Activated naive CD4-positive, alpha-beta T cell treated with anti-CD3 and anti-CD28 coated beads, Interleukin-2, amount 50 U/mL, for 72 hours (primary cell): ENCODE results near the gene PCDHGC5. TPM values are rescaled to one million over a fixed set of nuclear protein-coding genes. Genes with fewer than 3 reads are reported as not detected.

ENCODE experiments used
- ATAC-seq, 2 donors: fragments of 150-1000 bp; cut with Tn5 transposase; 2 replicates each; pipeline ENCODE4 v1.10.0; 2021; ENCODE audit warnings: mild to moderate bottlenecking in 2 of 2, moderate library complexity in 2 of 2
- DNase-seq, 2 donors: peaks; one replicate each; pipeline ENCODE4 v3.0.0; 2021 to 2022; ENCODE audit warnings: low spot score in 2 of 2
- H3K27ac Mint-ChIP-seq, 2 donors: one replicate each; pipeline ENCODE4 v1.8.0; 2022; ENCODE audit warnings: mild to moderate bottlenecking in 2 of 2, mixed read lengths in 2 of 2
- H3K36me3 Mint-ChIP-seq, 2 donors: one replicate each; pipeline ENCODE4 v1.8.0; 2022; ENCODE audit warnings: mixed read lengths in 2 of 2
- H3K9me3 Mint-ChIP-seq, 2 donors: one replicate each; pipeline ENCODE4 v1.8.0; 2022; ENCODE audit warnings: mixed read lengths in 2 of 2
- total RNA-seq, 2 donors: library from RNA; stranded (reverse); gene quantifications; one replicate each; pipeline ENCODE4 v1.2.3, GENCODE V29; 2022

PCDHGC5 gene
- not detected for total RNA-seq

GRCh38 chr5:141488591-141489561 lies at the start of gene PCDHGC5:
Gene PCDHGC5 (plus strand): TSS chr5:141489081. CDS start chr5:141489241, 160 bp downstream.
- H3K9me3 Mint-ChIP-seq, result no peaks in the 10 kb centered on the region
- DNase-seq (no peak), ATAC-seq (no peak)
- peaks cover 5 to 26% of the 10 kb centered on the region in 2 donors for H3K36me3 Mint-ChIP-seq
- H3K27ac Mint-ChIP-seq, result no peak within 1 kb of the TSS

GRCh38 chr5:141439411-141440141 lies 49.3 kb upstream of the PCDHGC5 start:
- Mint-ChIP-seq H3K36me3 (peaks cover 4 to 6% of the 10 kb centered on the region in 2 donors), H3K9me3 (peaks cover 3 to 5% of the 10 kb centered on the region in 2 donors), H3K27ac (no peak overlapping the region)
- ATAC-seq (no peak), DNase-seq (no peak)

- Mint-ChIP-seq H3K36me3 (peaks cover 4 to 6% of the 10 kb centered on the region in 2 donors), H3K9me3 (peaks cover 3 to 5% of the 10 kb centered on the region in 2 donors), H3K27ac (no peak overlapping the region)
- ATAC-seq, result no peak
- DNase-seq, result no peak
Measured at GRCh38 chr5:141440341-141440740, 48.5 kb upstream of the PCDHGC5 start.

- DNase-seq, result no peak
- Mint-ChIP-seq H3K27ac (no peak overlapping the region), H3K9me3 (peaks cover 3 to 5% of the 10 kb centered on the region in 2 donors), H3K36me3 (peaks cover 4 to 6% of the 10 kb centered on the region in 2 donors)
- no peak for ATAC-seq
Measured at GRCh38 chr5:141441571-141442170, 47.2 kb upstream of the PCDHGC5 start.

- no peaks in the 10 kb centered on the region for H3K9me3 Mint-ChIP-seq
- no peak for DNase-seq
- H3K27ac Mint-ChIP-seq, result no peak overlapping the region
- H3K36me3 Mint-ChIP-seq, result peaks cover 0 to 5% of the 10 kb centered on the region in 2 donors
- no peak for ATAC-seq
Measured at GRCh38 chr5:141465351-141465750, 23.5 kb upstream of the PCDHGC5 start.

- DNase-seq (peak in 1 of 2 donors; percentile 60), ATAC-seq (peak; percentile 84 to 97)
- Mint-ChIP-seq H3K36me3 (peaks cover 17 to 19% of the 10 kb centered on the region in 2 donors), H3K27ac (no peak within 1 kb of the TSS), H3K9me3 (no peaks in the 10 kb centered on the region)
Measured at GRCh38 chr5:141475625-141476131, 13.2 kb upstream of the PCDHGC5 start, which contains the start of gene PCDHGC3. Gene PCDHGC3 (plus strand): TSS chr5:141475966. CDS start chr5:141476117, 151 bp downstream.

GRCh38 chr5:141476132-141476911 lies 12.6 kb upstream of the PCDHGC5 start:
- Mint-ChIP-seq H3K9me3 (no peaks in the 10 kb centered on the region), H3K36me3 (peaks cover 17 to 19% of the 10 kb centered on the region in 2 donors), H3K27ac (no peak overlapping the region)
- DNase-seq (no peak), ATAC-seq (peak; percentile 23 to 51)

- DNase-seq (no peak), ATAC-seq (no peak)
- Mint-ChIP-seq H3K9me3 (no peaks in the 10 kb centered on the region), H3K27ac (no peak overlapping the region), H3K36me3 (peaks cover 17 to 19% of the 10 kb centered on the region in 2 donors)
Measured at GRCh38 chr5:141477044-141477575, 11.8 kb upstream of the PCDHGC5 start.

GRCh38 chr5:141477815-141478214 lies 11.1 kb upstream of the PCDHGC5 start:
- H3K36me3 Mint-ChIP-seq, result peaks cover 17 to 19% of the 10 kb centered on the region in 2 donors
- no peak for ATAC-seq

GRCh38 chr5:141478321-141478945 lies 10.4 kb upstream of the PCDHGC5 start:
- Mint-ChIP-seq H3K36me3 (peaks cover 19 to 22% of the 10 kb centered on the region in 2 donors), H3K27ac (no peak overlapping the region), H3K9me3 (no peaks in the 10 kb centered on the region)
- DNase-seq, result no peak
- ATAC-seq, result peak in 1 of 2 donors; percentile 53

More at GRCh38 chr5:141477815-141478214, 11.1 kb upstream of the PCDHGC5 start:
- no peaks in the 10 kb centered on the region for H3K9me3 Mint-ChIP-seq
- no peak overlapping the region for H3K27ac Mint-ChIP-seq
- no peak for DNase-seq

GRCh38 chr5:141479776-141480175 lies 9.1 kb upstream of the PCDHGC5 start:
- no peaks in the 10 kb centered on the region for H3K9me3 Mint-ChIP-seq
- no peak overlapping the region for H3K27ac Mint-ChIP-seq
- DNase-seq, result no peak
- H3K36me3 Mint-ChIP-seq, result peaks cover 19 to 24% of the 10 kb centered on the region in 2 donors
- no peak for ATAC-seq

GRCh38 chr5:141483902-141484301 lies 5.0 kb upstream of the PCDHGC5 start:
- Mint-ChIP-seq H3K27ac (no peak overlapping the region), H3K9me3 (no peaks in the 10 kb centered on the region), H3K36me3 (peaks cover 0 to 24% of the 10 kb centered on the region in 2 donors)
- DNase-seq (no peak), ATAC-seq (no peak)

- DNase-seq, result no peak
Measured at GRCh38 chr5:141484310-141484640, 4.6 kb upstream of the PCDHGC5 start.

GRCh38 chr5:141484641-141485311 lies 4.1 kb upstream of the PCDHGC5 start, which contains the start of gene PCDHGC4:
Gene PCDHGC4 (plus strand): TSS chr5:141485030. CDS start chr5:141485174, 144 bp downstream.
- Mint-ChIP-seq H3K9me3 (no peaks in the 10 kb centered on the region), H3K36me3 (peaks cover 0 to 24% of the 10 kb centered on the region in 2 donors), H3K27ac (no peak within 1 kb of the TSS)
- DNase-seq (no peak), ATAC-seq (peak in 1 of 2 donors; percentile 63)

More at GRCh38 chr5:141484310-141484640, 4.6 kb upstream of the PCDHGC5 start:
- H3K27ac Mint-ChIP-seq, result no peak overlapping the region
- H3K9me3 Mint-ChIP-seq, result no peaks in the 10 kb centered on the region
- ATAC-seq, result no peak
- H3K36me3 Mint-ChIP-seq, result peaks cover 0 to 24% of the 10 kb centered on the region in 2 donors
